Prostate gland (tissue), 2 donors: ENCODE results near the gene AGPAT1.

Experiments used
- CTCF ChIP-seq, 4 experiments: fragments of 200-600 bp in 2 of 4; fragments of 450-650 bp in 2 of 4; sonication (generic) in 2 of 4; IDR thresholded peaks; 1 replicate in 3 of 4; 2 replicates in 1 of 4; pipeline ENCODE4 v1.5.1; 2016 to 2019; ENCODE audit warnings: antibody characterized with exemption in 4 of 4, mild to moderate bottlenecking in 2 of 4, moderate library complexity in 2 of 4
- POLR2A ChIP-seq: fragments of 450-650 bp; IDR thresholded peaks from one replicate; pipeline ENCODE4 v1.6.1; 2016; ENCODE audit warnings: antibody characterized with exemption, mild to moderate bottlenecking
- POLR2AphosphoS5 ChIP-seq: sonication (generic); formaldehyde crosslinking; IDR thresholded peaks from one replicate; pipeline ENCODE4 v1.6.1; 2017; ENCODE audit warnings: antibody characterized with exemption

- no peak for TF ChIP-seq POLR2A
- TF ChIP-seq CTCF (IDR thresholded peaks at IDR 0.05) = no peak
- TF ChIP-seq POLR2AphosphoS5 = no peak
Observed at GRCh38 chr6:32140420-32141046, 35.4 kb downstream of the AGPAT1 start.
